ENCODE results near the gene DSN1. TPM values are rescaled to one million over a fixed set of nuclear protein-coding genes. Genes with fewer than 3 reads are reported as not detected.

The DSN1 gene
- total and polyA plus RNA-seq, 9 of the 15 experiments (the other 6 are each of a cell fraction or from before 2014, with no cell fraction given), result 23.3 to 45.3 (median 31.1) TPM

- Histone ChIP-seq H4K20me1 (replicated peaks; ENCODE audit: control insufficient read depth, insufficient read depth, low read length) (no peaks in the 10 kb centered on the region), H3K4me3 (no peak overlapping the region), H3K4me2 (ENCODE audit: insufficient read depth, low read length) (no peak overlapping the region), H3K36me3 (ENCODE audit: control insufficient read depth, insufficient read depth, low read length) (peaks cover 81% of the 10 kb centered on the region), H3K27me3 (ENCODE audit: control insufficient read depth in 2 of 2, insufficient read depth in 2 of 2, low read length in 2 of 2) (no peaks in the 10 kb centered on the region), H3K9ac (ENCODE audit: insufficient read depth in 1 of 2, low read depth in 2 of 2, low read length in 2 of 2) (no peak overlapping the region), H3K4me1 (replicated peaks in 1 of 2; ENCODE audit: control insufficient read depth in 2 of 2, insufficient read depth in 2 of 2, low read length in 2 of 2) (peaks cover 0 to 8% of the 10 kb centered on the region in 2 experiments; a peak in 2 of 5 replicates), H2AFZ (ENCODE audit: low read depth, low read length) (no peak overlapping the region), H3K9me3 (replicated peaks; ENCODE audit: control insufficient read depth, insufficient read depth, low read depth, low read length) (no peaks in the 10 kb centered on the region), H3K27ac (ENCODE audit: extremely low read depth, low read depth, low read length) (no peak overlapping the region), H3K9me1 (ENCODE audit: control insufficient read depth, insufficient read depth, low read length) (no peaks in the 10 kb centered on the region), H3K79me2 (ENCODE audit: control insufficient read depth, insufficient read depth, low read length) (no peaks in the 10 kb centered on the region)
- DNase-seq (ENCODE audit: extremely low read depth in 1 of 4, low spot score in 3 of 4), result no peak
- ChIA-PET CTCF (ENCODE audit: low intra/inter-chr PET ratio) (no interaction called here), POLR2A (interaction anchor here (0.6 to 0.9 kb wide), 2 partner anchors 9 to 45 kb away, joined by 3 read pairs; no protein-coding TSS in a partner anchor)
- intact Hi-C loops (cut with micrococcal nuclease) (no loop called here), in situ Hi-C loops (cut with MboI) (no loop called here)
- TF ChIP-seq POLR2G (IDR thresholded peaks at IDR 0.05; ENCODE audit: low read depth, low read length), result 0 out of 2 replicates have a peak, but pooled peaks have one; percentile 3
- no peak for TF ChIP-seq ZNF586 (CRISPR knock-in tag; conservative IDR thresholded peaks at IDR 0.05)
- TF ChIP-seq ATF3 (IDR thresholded peaks at IDR 0.05), result peak; percentile 23; the same call in 1 of the 2 replicates
- no peak for TF ChIP-seq ATF3 (CRISPR knock-in tag; conservative IDR thresholded peaks at IDR 0.05)
- no peak for TF ChIP-seq SRF (CRISPR knock-in tag; IDR thresholded peaks at IDR 0.05)
- TF ChIP-seq RUNX1 (IDR thresholded peaks at IDR 0.05; ENCODE audit: low read depth), result no peak
- 76% methylated on average over 5 of the region's 5 CpGs for WGBS (ENCODE audit: insufficient coverage, low coverage, missing lambda C conversion rate)
- ATAC-seq, result no peak
- FAIRE-seq, result no peak
- BruUV-seq (replicated peaks), result no TSS peak
These were observed 23.3 kb upstream of the DSN1 start for GRCh38 chr20:36796875-36797274.

All from K562 (cell line).